Gastrocnemius medialis (tissue), 4 donors: Measurements from ENCODE around the gene STK33.

Experiments used
- CTCF ChIP-seq, 5 experiments: fragments of 450-650 bp in 3 of 5; fragments of 200-600 bp in 2 of 5; sonication (generic) in 2 of 5; IDR thresholded peaks in 4 of 5; conservative IDR thresholded peaks in 1 of 5; 1 replicate in 4 of 5; 2 replicates in 1 of 5; pipeline ENCODE4 v1.5.1; 2016 to 2019; ENCODE audit warnings: antibody characterized with exemption in 5 of 5, mild to moderate bottlenecking in 3 of 5, moderate library complexity in 3 of 5
- POLR2A ChIP-seq, 2 donors: fragments of 450-650 bp; IDR thresholded peaks; one replicate each; pipeline ENCODE4 v1.6.1; 2017; ENCODE audit warnings: antibody characterized with exemption in 2 of 2, mild to moderate bottlenecking in 2 of 2, moderate library complexity in 2 of 2

- TF ChIP-seq POLR2A (IDR thresholded peaks at IDR 0.05), result no peak
- no peak for TF ChIP-seq CTCF (IDR thresholded peaks at IDR 0.05 in 4 of 5, conservative IDR thresholded peaks at IDR 0.05 in 1 of 5)
These were observed 7.5 kb upstream of the STK33 start for GRCh38 chr11:8601376-8602133.
